A549 (cell line): ENCODE data around the gene ROBO1. TPM values are rescaled to one million over a fixed set of nuclear protein-coding genes. Genes with fewer than 3 reads are reported as not detected.

Experiments used
- ATAC-seq, 2 experiments: fragments of 200-7000 bp in 1 of 2; fragments of >200 bp in 1 of 2; cut with Nextera tagmentation in 1 of 2; cut with Tn5 transposase in 1 of 2; 3 replicates each; pipeline versions ENCODE4 v1.8.0 to v1.9.1; 2018 to 2020; ENCODE audit warnings: mild to moderate bottlenecking in 1 of 2, moderate library complexity in 1 of 2
- CTCF ChIA-PET: fragments of 300-600 bp; sonication (Branson Sonifier 250); formaldehyde crosslinking; extraction: SDS; loops from one replicate; lab custom pipeline; 2021; ENCODE audit warnings: antibody characterized with exemption, inconsistent platforms; lab: Yijun Ruan, JAX
- POLR2A ChIA-PET: fragments of 350-600 bp; formaldehyde crosslinking; extraction: SDS; loops from one replicate; lab custom pipeline; 2021; ENCODE audit warnings: antibody characterized with exemption, inconsistent platforms; lab: Yijun Ruan, JAX
- DNase-seq, 2 experiments: peaks; one replicate each; pipeline versions ENCODE4 v3.0.0 to v3.0.0-alpha.2; 2011 to 2016; ENCODE audit warnings: low read depth in 1 of 2, low spot score in 1 of 2
- FAIRE-seq: peaks from 2 replicates; lab custom pipeline; 2011; peaks lifted over from hg19 to GRCh38; lab: Jason Lieb, UNC
- H3K27ac ChIP-seq, 2 experiments: fragments of >200 bp; sonication (Bioruptor Twin); formaldehyde crosslinking; 3 replicates each; pipeline ENCODE4 v1.5.1; 2016 to 2017
- H3K4me1 ChIP-seq: fragments of >200 bp; sonication (Bioruptor Twin); formaldehyde crosslinking; 3 replicates; pipeline ENCODE4 v1.6.1; 2016
- H3K4me2 ChIP-seq: fragments of >200 bp; sonication (Bioruptor Twin); formaldehyde crosslinking; 3 replicates; pipeline ENCODE4 v1.6.1; 2016
- H3K4me3 ChIP-seq: fragments of >200 bp; sonication (Bioruptor Twin); formaldehyde crosslinking; 3 replicates; pipeline ENCODE4 v1.5.1; 2016
- H3K9me3 ChIP-seq: fragments of >200 bp; sonication (Bioruptor Twin); formaldehyde crosslinking; 3 replicates; pipeline ENCODE4 v1.6.1; 2016
- BHLHE40 ChIP-seq: IDR thresholded peaks from 2 replicates; pipeline ENCODE4 v1.6.1; 2012; ENCODE audit warnings: low read depth, low read length, inconsistent platforms
- CBX2 ChIP-seq: fragments of 200-600 bp; sonication (generic); IDR thresholded peaks from 2 replicates; pipeline ENCODE4 v1.6.1; 2016; ENCODE audit warnings: low read depth, mild to moderate bottlenecking, borderline replicate concordance
- CBX8 ChIP-seq: fragments of 200-600 bp; sonication (generic); IDR thresholded peaks from 2 replicates; pipeline ENCODE4 v1.6.1; 2016
- CEBPB ChIP-seq, 2 experiments: fragments of >200 bp in 1 of 2; sonication (Bioruptor Twin) in 1 of 2; formaldehyde crosslinking in 1 of 2; IDR thresholded peaks; 2 replicates each; pipeline ENCODE4 v1.6.1; 2012 to 2016
- CHD2 ChIP-seq: fragments of 150-350 bp; IDR thresholded peaks from 2 replicates; pipeline ENCODE4 v1.6.1; 2014; ENCODE audit warnings: low read length; ENCODE audit not compliant: partially characterized antibody
- CHD4 ChIP-seq: fragments of 200-600 bp; sonication (generic); IDR thresholded peaks from 2 replicates; pipeline ENCODE4 v1.6.1; 2016; ENCODE audit warnings: antibody characterized with exemption, mild to moderate bottlenecking, borderline replicate concordance
- EP300 ChIP-seq, 2 experiments: fragments of >200 bp; sonication (Bioruptor Twin); formaldehyde crosslinking; IDR thresholded peaks; 2 replicates in 1 of 2; 3 replicates in 1 of 2; pipeline ENCODE4 v1.6.1; 2016 to 2017
- FOSB ChIP-seq: fragments of 250-450 bp; sonication (Bioruptor Pico); IDR thresholded peaks from 2 replicates; pipeline ENCODE4 v1.5.0; 2020; ENCODE audit warnings: mild to moderate bottlenecking, moderate library complexity
- GATA3 ChIP-seq: IDR thresholded peaks from 2 replicates; pipeline ENCODE4 v1.6.1; 2012; ENCODE audit warnings: borderline replicate concordance
- JUNB ChIP-seq: fragments of >200 bp; sonication (Bioruptor Twin); formaldehyde crosslinking; IDR thresholded peaks from 2 replicates; pipeline ENCODE4 v1.6.1; 2016
- KDM1A ChIP-seq: fragments of 200-600 bp; sonication (generic); IDR thresholded peaks from 2 replicates; pipeline ENCODE4 v1.6.1; 2016; ENCODE audit warnings: low read depth, mild to moderate bottlenecking
- MAFK ChIP-seq: fragments of 450-650 bp; IDR thresholded peaks from 2 replicates; pipeline ENCODE4 v1.6.1; 2014; ENCODE audit not compliant: partially characterized antibody
- POLR2AphosphoS2 ChIP-seq: conservative IDR thresholded peaks from 2 replicates; pipeline ENCODE4 v1.6.1; 2012; ENCODE audit warnings: low read length, improper control_type of control experiment, inconsistent platforms
- RCOR1 ChIP-seq: fragments of 150-350 bp; IDR thresholded peaks from 2 replicates; pipeline ENCODE4 v1.6.1; 2014; ENCODE audit warnings: antibody characterized with exemption, low read length, low read depth
- RNF2 ChIP-seq: fragments of 200-600 bp; sonication (generic); IDR thresholded peaks from 2 replicates; pipeline ENCODE4 v1.6.1; 2016; ENCODE audit warnings: low read depth, mild to moderate bottlenecking, antibody characterized with exemption, moderate library complexity, borderline replicate concordance
- SMC3 ChIP-seq: fragments of >200 bp; sonication (Bioruptor Twin); formaldehyde crosslinking; IDR thresholded peaks from 3 replicates; pipeline ENCODE4 v1.6.1; 2018; ENCODE audit warnings: inconsistent platforms
- TFCP2L1 ChIP-seq: fragments of 250-450 bp; sonication (Bioruptor Pico); IDR thresholded peaks from 2 replicates; pipeline ENCODE4 v1.5.0; 2021; ENCODE audit warnings: mild to moderate bottlenecking
- WGBS: methylation state at CpG from one replicate; pipeline ENCODE4 v1.1.6; 2017; ENCODE audit errors: missing lambda C conversion rate; 5-methylcytosine and 5-hydroxymethylcytosine counted together
- polyA plus RNA-seq, 4 experiments: library from polyadenylated mRNA; depleted of rRNA in 3 of 4; stranded (reverse); fragments of >200 nt; fragmentation: RNase III in 1 of 4; extraction: RNeasy Plus Mini Kit Qiagen cat#74134 plus additional on column Dnase treatment in 1 of 4; gene quantifications; 2 replicates in 3 of 4; 3 replicates in 1 of 4; pipeline ENCODE4 v1.2.3, GENCODE V29; 2011 to 2017
- TF ChIP-seq, protein P1 (sequence below): fragments of >200 bp; sonication (Bioruptor Twin); formaldehyde crosslinking; IDR thresholded peaks from 2 replicates; pipeline ENCODE4 v1.6.1; 2016
- TF ChIP-seq, protein P2 (sequence below): fragments of 200-600 bp; sonication (generic); IDR thresholded peaks from 2 replicates; pipeline ENCODE4 v1.6.1; 2016; ENCODE audit warnings: antibody characterized with exemption, mild to moderate bottlenecking, moderate library complexity
- TF ChIP-seq, protein P3 (sequence below): IDR thresholded peaks from 2 replicates; pipeline ENCODE4 v1.6.1; 2012
- TF ChIP-seq, protein P4 (sequence below): fragments of >200 bp; sonication (Bioruptor Twin); formaldehyde crosslinking; IDR thresholded peaks from 3 replicates; pipeline ENCODE4 v1.6.1; 2016

ROBO1 gene
- polyA plus RNA-seq, 2 of the 4 experiments (the other 2 are of a cell fraction): 25.3 to 35.6 TPM

DNA sequence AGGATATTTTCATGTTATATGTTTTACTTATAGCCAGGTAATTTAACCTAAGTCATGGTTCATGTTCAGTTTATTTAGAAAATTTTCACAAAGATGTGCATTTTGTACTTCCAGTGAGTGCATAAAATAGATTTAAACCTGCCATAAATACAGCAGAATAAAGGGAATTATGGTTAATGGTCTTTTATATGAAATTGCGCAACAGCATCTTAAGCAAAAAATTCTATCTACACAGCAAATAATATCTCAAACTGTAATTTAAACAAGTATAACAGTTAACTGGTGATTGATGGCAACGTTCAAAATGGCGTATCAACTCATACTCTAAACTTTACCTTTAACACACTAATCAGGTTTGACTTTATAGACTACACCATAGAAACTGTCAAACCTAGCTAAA lies 97.6 kb downstream of the ROBO1 start:
- no peak for TF ChIP-seq MAFK
- peak; percentile 77; a peak in 3 of 4 replicates for TF ChIP-seq CEBPB (IDR thresholded peaks at IDR 0.05)
- FAIRE-seq (no peak), DNase-seq (no peak), ATAC-seq (no peak)
- WGBS: 33% methylated on average over 3 of the region's 3 CpGs
- CTCF ChIA-PET: no interaction called here
- Histone ChIP-seq H3K27ac (no peak overlapping the region), H3K4me2 (no peak overlapping the region), H3K9me3 (no peaks in the 10 kb centered on the region), H3K4me1 (no peaks in the 10 kb centered on the region), H3K4me3 (no peak overlapping the region)
- POLR2A ChIA-PET: no interaction called here

DNA sequence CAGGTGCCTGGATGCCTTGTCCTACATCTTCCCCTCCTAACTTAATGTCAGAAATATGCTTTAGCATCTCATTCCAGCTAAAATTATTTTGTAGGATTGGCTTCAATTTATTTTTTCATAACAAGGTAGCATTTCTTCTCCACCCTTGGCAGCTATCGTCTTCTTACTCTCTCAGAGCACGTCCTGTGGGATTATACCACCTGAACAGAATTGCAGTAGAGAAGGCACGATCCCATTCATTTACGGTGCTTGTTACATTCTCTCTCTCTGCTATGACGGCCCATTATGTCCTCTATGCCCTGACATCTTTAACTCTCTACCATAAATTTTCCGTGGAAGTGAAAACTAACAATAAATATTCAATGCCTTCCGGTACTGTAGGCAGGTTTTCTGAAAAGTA lies 103.3 kb downstream of the ROBO1 start:
- DNase-seq (no peak), ATAC-seq (no peak), FAIRE-seq (no peak)
- WGBS: 33% methylated on average over 7 of the region's 7 CpGs
- ChIA-PET CTCF (no interaction called here), POLR2A (no interaction called here)
- Histone ChIP-seq H3K4me2 (no peak overlapping the region), H3K4me3 (no peak overlapping the region), H3K27ac (no peak overlapping the region), H3K4me1 (no peaks in the 10 kb centered on the region), H3K9me3 (peaks cover 3% of the 10 kb centered on the region; the same call in 1 of the 3 replicates)
- TF ChIP-seq EP300 (IDR thresholded peaks at IDR 0.05) (no peak), RNF2 (no peak)

DNA sequence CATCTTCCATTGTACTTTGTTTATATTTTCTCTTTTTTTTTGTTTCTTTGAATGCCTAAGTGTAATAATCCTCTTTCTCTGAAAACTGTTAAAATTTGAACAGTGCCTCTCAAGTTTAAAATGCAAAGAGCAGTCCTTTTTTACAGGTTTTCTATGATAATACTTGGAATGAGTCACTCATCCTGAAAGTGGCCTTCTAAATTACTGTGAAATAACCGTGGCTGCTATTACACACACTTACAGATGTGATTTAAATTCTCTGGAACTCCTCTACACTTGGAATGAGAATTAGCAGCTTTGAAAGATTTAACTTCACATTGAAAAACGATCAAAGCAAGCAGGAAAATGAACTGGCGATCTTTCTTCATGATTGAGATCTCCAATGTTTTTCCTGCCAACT lies 105.9 kb downstream of the ROBO1 start:
- TF ChIP-seq CBX2 (no peak), EP300 (IDR thresholded peaks at IDR 0.05) (no peak), SMC3 (no peak), KDM1A (no peak), BHLHE40 (no peak), MAFK (no peak), FOSB (no peak), CHD2 (no peak), RCOR1 (no peak), GATA3 (no peak), JUNB (no peak), CHD4 (no peak), POLR2AphosphoS2 (no peak)
- TF ChIP-seq, protein P1, sequence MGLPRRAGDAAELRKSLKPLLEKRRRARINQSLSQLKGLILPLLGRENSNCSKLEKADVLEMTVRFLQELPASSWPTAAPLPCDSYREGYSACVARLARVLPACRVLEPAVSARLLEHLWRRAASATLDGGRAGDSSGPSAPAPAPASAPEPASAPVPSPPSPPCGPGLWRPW: no peak
- TF ChIP-seq, protein P2, sequence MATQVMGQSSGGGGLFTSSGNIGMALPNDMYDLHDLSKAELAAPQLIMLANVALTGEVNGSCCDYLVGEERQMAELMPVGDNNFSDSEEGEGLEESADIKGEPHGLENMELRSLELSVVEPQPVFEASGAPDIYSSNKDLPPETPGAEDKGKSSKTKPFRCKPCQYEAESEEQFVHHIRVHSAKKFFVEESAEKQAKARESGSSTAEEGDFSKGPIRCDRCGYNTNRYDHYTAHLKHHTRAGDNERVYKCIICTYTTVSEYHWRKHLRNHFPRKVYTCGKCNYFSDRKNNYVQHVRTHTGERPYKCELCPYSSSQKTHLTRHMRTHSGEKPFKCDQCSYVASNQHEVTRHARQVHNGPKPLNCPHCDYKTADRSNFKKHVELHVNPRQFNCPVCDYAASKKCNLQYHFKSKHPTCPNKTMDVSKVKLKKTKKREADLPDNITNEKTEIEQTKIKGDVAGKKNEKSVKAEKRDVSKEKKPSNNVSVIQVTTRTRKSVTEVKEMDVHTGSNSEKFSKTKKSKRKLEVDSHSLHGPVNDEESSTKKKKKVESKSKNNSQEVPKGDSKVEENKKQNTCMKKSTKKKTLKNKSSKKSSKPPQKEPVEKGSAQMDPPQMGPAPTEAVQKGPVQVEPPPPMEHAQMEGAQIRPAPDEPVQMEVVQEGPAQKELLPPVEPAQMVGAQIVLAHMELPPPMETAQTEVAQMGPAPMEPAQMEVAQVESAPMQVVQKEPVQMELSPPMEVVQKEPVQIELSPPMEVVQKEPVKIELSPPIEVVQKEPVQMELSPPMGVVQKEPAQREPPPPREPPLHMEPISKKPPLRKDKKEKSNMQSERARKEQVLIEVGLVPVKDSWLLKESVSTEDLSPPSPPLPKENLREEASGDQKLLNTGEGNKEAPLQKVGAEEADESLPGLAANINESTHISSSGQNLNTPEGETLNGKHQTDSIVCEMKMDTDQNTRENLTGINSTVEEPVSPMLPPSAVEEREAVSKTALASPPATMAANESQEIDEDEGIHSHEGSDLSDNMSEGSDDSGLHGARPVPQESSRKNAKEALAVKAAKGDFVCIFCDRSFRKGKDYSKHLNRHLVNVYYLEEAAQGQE: no peak
- TF ChIP-seq, protein P3, sequence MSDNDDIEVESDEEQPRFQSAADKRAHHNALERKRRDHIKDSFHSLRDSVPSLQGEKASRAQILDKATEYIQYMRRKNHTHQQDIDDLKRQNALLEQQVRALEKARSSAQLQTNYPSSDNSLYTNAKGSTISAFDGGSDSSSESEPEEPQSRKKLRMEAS: no peak
- H3K4me3 ChIP-seq: no peak overlapping the region
- ChIA-PET CTCF (no interaction called here), POLR2A (no interaction called here)
- FAIRE-seq: no peak
- peaks cover 3% of the 10 kb centered on the region; the same call in 1 of the 3 replicates for H3K9me3 ChIP-seq
- DNase-seq: no peak
- no peak for ATAC-seq
- no peak overlapping the region for H3K27ac ChIP-seq
- no peaks in the 10 kb centered on the region for H3K4me1 ChIP-seq
- WGBS: 19% methylated on average over 3 of the region's 3 CpGs
- no peak overlapping the region for H3K4me2 ChIP-seq

DNA sequence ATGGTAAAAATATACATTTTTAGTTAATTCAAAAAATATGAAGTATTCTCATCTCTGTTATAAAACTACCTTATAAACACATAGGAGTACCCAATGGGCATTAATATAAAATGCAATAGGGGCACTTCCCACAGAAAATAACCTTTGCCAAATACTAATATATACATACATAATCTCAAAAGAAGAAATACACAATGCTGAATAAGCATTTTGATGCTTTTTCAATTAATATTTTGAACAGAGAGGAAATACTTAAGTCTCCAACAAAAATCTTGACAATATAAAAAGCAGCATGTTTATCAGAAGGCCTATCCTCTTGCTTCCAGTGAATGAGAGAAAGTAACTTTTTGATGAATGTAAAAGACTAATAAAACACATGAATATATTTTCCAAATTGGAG lies 110.7 kb downstream of the ROBO1 start:
- CTCF ChIA-PET: no interaction called here
- Histone ChIP-seq H3K27ac (no peak overlapping the region), H3K4me2 (no peak overlapping the region), H3K4me1 (no peaks in the 10 kb centered on the region), H3K4me3 (no peak overlapping the region), H3K9me3 (no peaks in the 10 kb centered on the region)
- no peak for ATAC-seq
- POLR2A ChIA-PET: no interaction called here
- TF ChIP-seq CBX8: no peak
- TF ChIP-seq CHD4: no peak
- TF ChIP-seq, protein P2: no peak
- TF ChIP-seq, protein P4, sequence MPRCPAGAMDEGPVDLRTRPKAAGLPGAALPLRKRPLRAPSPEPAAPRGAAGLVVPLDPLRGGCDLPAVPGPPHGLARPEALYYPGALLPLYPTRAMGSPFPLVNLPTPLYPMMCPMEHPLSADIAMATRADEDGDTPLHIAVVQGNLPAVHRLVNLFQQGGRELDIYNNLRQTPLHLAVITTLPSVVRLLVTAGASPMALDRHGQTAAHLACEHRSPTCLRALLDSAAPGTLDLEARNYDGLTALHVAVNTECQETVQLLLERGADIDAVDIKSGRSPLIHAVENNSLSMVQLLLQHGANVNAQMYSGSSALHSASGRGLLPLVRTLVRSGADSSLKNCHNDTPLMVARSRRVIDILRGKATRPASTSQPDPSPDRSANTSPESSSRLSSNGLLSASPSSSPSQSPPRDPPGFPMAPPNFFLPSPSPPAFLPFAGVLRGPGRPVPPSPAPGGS: no peak
- no peak for TF ChIP-seq CEBPB (IDR thresholded peaks at IDR 0.05)
- no peak for TF ChIP-seq TFCP2L1 (CRISPR knock-in tag)
- TF ChIP-seq MAFK: peak; percentile 68
- no peak for TF ChIP-seq JUNB
- no peak for FAIRE-seq
- DNase-seq: no peak
